ENCODE results near the gene TOR1AIP1.
"Not testable (repeated sequence)": the region's sequence is repeated elsewhere in the genome, so short reads cannot be mapped to it uniquely, and the experiment has no call there.

The TOR1AIP1 gene, protein sequence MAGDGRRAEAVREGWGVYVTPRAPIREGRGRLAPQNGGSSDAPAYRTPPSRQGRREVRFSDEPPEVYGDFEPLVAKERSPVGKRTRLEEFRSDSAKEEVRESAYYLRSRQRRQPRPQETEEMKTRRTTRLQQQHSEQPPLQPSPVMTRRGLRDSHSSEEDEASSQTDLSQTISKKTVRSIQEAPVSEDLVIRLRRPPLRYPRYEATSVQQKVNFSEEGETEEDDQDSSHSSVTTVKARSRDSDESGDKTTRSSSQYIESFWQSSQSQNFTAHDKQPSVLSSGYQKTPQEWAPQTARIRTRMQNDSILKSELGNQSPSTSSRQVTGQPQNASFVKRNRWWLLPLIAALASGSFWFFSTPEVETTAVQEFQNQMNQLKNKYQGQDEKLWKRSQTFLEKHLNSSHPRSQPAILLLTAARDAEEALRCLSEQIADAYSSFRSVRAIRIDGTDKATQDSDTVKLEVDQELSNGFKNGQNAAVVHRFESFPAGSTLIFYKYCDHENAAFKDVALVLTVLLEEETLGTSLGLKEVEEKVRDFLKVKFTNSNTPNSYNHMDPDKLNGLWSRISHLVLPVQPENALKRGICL

DNA sequence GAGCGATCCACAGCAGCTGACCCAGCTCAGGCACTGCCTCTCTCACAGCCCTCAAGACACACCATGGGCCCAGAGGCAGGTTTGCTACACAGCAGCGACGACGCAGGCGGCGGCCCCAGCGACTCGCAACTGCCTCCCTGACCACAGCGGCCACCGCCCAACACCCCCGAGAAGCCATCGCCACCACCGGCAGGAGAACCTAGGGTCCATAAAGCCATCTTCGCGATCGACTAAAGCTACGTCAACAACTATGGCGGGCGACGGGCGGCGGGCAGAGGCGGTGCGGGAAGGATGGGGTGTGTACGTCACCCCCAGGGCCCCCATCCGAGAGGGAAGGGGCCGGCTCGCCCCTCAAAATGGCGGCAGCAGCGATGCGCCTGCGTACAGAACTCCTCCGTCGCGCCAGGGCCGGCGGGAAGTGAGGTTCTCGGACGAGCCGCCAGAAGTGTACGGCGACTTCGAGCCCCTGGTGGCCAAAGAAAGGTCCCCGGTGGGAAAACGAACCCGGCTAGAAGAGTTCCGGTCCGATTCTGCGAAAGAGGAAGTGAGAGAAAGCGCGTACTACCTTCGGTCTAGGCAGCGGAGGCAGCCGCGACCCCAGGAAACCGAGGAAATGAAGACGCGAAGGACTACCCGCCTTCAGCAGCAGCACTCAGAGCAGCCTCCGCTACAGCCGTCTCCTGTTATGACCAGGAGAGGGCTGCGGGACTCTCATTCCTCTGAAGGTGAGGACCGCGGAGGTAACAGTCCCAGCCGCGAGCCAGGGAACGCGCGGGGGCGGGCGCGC, at the start of gene TOR1AIP1:
Gene TOR1AIP1, plus strand, starts transcription at position 33 of the 787 bp plus-strand sequence. Its CDS starts 218 bp downstream, at position 251.
- DNase-seq = peak; percentile 91 to 97

DNA sequence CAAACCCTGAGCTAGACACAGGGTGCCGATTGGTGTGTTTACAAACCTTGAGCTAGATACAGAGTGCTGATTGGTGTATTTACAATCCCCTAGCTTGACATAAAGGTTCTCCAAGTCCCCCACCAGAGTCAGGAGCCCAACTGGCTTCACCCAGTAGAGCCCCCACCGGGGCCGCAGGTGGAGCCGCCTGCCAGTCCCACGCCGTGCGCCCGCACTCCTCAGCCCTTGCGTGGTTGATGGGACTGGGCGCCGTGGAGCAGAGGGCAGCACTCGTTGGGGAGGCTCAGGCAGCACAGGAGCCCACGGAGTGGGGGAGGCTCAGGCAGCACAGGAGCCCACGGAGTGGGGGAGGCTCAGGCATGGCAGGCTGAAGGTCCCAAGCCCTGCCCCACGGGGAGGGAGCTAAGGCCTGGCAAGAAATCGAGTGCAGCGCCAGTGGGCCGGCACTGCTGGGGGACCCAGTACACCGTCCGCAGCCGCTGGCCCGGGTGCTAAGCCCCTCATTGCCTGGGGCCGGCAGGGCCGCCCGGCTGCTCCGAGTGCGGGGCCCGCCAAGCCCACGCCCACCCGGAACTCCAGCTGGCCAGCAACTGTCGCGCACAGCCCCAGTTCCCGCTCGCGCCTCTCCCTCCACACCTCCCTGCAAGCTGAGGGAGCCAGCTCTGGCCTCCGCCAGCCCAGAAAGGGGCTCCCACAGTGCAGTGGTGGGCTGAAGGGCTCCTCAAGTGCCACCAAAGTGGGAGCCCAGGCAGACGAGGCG, 45.2 kb upstream of the TOR1AIP1 start:
- not testable (repeated sequence) for DNase-seq

DNA sequence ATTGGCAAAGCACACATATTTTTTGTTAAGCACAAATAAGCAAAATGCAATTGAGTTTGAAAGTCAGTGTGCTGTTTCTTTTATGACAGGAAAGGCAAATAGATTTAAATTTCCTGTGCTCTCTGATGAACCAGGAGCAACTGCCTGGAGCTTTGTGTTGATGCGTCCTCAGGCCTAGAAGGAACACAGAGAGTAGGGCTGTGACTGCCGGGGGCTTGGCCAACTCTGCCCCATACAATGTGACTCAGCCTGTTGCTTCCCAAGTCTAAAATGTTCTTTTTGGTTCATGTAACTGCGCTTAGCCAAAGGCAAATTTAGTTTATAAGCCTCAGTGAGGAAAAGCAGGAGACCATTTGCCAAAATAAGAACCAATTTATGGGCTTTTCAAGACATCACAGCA, 42.0 kb upstream of the TOR1AIP1 start:
- DNase-seq = no peak

DNA sequence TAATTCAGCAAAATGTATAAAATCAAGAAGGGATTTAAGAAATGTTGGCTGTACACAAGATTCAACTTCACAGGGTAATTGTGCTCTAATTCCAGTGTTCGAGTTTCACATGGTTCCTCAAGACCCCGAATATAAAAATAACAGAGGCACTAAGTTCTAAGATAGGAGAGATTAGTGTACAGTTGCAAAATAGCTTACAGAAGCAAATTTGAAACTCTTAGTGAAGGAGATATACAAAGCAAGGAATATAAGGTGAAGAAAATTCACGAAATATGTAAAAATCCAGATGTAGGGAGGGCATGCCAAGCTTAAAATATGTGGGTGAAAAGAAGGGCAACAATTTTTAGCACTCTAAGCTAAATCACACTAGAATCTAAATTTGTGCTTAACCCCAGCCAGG, 33.9 kb upstream of the TOR1AIP1 start:
- DNase-seq = no peak

DNA sequence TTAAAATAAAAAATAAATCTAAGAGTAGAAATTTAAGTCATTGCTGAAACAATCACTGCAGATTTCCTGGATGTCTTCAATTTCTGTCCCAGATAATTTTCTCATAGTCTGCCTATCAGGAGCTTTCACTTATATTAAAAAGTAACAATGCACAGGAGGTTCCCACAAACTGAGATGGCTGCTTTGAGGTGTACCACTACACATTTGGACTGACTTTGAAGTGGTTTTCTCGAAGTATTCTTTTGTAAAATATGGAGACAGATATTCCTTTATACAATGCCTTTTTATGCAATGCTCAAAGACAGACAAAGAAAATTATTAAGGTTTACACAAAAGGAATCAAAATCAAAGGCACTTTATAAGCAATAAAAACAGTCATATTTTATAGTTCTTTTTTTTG, 29.0 kb upstream of the TOR1AIP1 start:
- no peak for DNase-seq

DNA sequence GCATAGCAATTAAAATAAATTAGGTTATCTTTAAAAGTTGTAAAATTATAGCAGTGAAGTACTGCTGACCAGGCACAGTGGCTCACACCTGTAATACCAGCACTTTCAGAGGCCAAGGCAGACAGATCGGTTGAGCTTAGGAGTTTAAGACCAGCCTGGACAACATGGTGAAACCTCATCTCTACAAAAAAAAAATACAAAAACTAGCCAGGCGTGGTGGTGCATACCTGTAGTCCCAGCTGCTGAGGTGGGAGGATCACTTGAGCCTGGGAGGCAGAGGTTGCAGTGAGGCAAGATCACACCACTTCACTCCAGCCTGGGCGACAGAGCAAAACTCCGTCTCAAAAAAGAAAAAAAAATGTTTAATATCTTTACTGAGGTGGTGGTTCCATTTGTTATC, 26.3 kb upstream of the TOR1AIP1 start:
- not testable (repeated sequence) for DNase-seq

DNA sequence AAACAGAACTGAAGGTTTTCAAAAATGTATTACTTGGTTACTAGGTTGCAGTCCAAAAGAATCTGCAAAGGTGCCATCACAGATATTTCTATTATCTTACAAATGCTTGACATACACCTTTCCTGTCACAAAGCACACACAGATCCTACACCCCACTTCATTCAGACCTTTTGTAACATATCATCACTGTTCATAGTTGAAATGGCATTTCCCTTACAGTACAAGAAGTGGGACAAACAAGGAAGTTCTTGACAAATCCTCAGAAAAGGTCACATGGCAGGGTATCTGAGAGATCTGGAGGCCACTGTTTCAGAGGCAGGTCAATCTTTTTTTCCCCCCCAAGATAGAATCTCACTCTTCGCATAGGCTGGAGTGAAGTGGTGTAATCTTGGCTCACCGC, 25.8 kb upstream of the TOR1AIP1 start:
- no peak for DNase-seq

DNA sequence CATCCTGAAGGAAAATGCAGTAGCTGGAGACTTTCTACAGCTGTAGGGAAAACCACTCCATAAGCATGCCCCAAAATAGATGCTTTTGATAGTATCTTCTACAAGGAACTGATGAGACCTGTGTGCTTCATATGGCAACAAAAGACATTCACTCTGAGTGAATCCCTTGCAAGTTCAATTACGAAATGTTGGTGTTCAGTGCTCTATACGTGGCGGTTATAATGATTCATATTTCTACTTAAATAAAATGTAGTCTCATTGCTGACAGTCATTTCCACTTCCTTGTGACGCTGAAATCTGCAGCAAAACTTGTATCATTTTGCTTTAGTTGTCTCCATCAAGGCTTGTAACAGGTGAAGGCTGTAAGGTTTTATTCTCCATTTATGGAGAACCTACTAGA, 25.1 kb upstream of the TOR1AIP1 start:
- DNase-seq = no peak

DNA sequence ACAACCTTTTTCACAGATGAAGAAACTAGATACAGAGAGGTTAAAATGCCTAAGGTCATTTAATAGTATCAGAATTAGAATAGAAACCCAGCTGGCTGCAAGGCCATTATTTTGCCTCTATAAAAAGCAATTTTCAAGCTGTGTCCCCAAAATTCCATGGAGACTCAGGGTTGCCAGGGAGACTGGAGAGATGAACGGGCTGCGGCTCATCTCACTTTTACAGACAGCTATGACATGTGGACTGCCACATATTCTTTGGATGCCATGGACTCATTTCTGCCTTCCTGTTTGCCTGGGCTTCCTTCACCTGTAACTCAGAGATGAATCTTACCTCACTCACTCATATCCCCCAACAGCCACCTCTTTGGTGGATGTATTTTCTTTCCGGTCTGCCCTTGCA, 21.4 kb upstream of the TOR1AIP1 start:
- no peak for DNase-seq

DNA sequence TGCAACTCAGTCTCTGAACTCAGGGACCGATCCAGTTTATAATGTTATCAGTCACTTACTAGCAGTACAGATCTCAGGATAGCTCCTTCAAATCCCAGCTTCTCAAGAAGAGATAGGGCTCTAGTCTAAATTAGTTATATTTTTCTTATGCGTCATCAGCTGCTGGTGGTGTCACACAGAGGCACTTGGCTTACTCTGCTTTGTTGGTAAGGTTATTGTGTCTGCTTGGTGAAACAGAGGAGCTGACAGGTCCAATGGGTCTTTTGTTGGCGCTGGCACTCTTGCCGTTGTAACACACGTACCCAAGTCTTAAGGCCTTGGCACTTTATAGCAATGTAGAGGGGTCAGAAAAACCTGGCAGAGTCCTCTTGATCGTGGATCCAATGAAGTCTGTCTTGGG, 16.7 kb upstream of the TOR1AIP1 start:
- DNase-seq = no peak

DNA sequence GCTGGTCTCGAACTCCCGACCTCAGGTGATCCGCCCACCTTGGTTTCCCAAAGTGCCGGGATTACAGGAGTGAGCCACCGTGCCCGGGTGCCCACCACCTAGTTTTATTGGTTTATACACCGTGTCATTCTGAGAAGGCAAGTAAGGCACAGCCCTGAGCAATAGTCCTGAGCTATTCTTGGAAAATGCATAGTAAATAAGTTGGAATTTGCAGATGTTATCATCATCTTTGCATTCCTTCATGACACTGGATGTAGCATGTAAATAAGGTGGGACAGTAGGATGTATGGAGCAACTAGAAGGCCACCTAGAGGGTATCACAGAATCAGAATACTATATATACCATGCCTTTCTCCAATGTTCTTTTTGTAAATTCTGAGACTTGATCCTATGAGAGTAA, 15.5 kb upstream of the TOR1AIP1 start:
- DNase-seq = no peak

DNA sequence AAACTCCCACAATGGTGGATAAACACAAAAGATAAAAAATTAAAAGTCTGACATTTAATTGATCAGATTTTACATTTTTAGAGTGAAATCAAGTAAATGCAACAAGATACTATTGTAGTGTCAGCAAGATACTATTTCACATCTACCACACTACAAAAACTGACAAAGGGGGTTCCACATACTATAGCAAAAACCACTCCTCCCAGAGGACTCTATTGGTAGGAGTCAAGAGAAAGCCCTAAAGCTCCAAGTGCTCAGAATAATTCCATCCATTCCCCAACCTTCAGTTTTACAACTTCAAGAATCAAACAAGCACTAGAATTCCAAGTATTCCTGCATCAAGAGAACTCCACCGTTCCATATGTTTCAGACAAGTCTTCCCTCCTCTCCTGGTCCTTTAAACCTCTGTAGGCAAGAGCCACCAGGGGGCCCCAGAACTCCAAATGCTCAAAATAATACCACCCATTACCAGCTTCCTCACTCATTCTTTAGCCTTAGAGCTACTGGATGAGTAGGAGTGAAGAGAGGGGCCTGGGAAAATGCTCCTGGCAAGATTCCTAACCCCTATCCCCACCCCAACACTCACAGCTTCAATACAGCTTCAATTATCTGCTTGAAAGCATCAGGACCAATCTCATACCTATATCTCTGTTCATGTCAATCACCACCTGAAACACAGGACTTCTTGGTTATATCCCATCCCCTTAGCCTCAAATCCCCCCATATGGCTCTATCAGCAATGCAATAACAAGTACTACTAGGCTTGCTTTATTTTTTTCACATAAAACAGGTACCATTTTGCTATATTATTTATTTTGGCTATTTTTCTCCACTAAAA, 14.4 kb upstream of the TOR1AIP1 start:
- peak in 1 of 2 donors; percentile 76 for DNase-seq

DNA sequence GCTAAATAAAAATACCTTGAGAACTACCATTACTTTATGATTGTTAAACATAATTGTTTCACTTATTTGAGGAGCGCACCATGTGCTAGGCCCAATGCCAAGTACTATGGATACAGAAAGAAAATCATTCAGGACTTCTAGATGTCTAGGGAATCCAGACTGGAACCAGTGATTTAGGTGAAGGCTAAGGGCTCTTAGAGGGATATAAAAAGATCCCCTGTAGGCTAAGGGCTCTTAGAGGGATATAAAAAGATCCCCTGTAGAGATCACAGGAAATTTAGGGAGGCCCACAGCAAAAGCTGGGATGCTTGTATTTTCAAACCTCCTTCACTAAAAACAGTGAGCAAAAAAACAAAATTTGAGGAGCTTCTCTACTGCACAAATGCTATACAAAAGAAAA, 11.2 kb upstream of the TOR1AIP1 start:
- DNase-seq = no peak

DNA sequence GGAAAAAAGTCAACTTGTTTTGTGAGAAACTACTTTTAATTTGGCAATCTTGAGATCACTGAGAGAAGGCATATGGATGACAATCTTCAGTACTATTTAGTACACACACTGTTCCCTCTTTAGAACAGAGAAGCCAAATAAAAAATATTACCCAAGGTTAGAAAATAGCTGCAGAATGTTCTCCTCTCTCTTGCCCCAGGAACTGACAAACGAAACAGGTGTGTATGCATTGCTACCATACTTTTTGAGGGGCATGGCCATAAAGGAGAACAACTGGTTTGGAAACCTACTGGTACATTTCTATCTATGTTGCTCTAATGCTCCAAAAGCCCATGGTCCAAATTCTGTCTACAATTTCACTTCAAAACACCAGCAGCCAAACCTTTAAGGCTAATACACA, 10.1 kb upstream of the TOR1AIP1 start:
- no peak for DNase-seq

DNA sequence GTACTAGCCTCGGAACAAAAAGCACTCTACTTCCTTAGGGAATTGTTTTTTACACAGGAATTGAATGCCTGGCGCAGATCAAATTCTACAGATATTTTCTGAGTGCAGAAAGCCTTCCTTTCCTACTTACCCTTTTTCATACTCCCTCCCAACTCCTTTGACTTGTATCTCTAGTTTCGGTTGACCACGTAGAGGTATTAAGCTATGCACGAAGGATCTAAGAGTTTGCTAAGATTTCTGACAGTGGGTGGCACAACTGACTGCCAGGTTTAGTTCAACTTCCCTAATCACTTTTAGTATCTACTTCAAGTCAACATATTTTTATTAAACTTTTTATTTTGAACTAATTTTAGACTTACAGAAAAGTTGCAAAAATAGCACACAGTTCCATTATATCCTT, 9.5 kb upstream of the TOR1AIP1 start:
- no peak for DNase-seq

DNA sequence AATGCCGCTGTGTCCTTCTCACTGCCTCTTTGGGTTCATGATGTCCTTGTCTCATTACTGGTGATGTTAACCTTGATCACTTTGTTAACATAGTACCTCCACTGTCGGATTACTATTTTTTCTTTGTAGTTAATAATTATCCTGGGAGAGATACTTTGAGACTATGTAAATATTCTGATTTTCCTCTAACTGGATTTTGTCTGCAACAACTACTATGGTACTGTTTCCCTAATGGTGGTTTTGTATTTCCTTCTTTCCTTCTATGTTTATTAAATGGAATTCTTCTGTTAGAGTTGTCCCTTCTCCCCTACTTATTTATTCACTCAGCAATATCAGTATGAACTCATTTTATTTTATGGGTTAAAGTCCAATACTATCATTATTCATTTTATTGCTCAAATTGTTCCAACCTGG, 8.6 kb upstream of the TOR1AIP1 start:
- DNase-seq = no peak

DNA sequence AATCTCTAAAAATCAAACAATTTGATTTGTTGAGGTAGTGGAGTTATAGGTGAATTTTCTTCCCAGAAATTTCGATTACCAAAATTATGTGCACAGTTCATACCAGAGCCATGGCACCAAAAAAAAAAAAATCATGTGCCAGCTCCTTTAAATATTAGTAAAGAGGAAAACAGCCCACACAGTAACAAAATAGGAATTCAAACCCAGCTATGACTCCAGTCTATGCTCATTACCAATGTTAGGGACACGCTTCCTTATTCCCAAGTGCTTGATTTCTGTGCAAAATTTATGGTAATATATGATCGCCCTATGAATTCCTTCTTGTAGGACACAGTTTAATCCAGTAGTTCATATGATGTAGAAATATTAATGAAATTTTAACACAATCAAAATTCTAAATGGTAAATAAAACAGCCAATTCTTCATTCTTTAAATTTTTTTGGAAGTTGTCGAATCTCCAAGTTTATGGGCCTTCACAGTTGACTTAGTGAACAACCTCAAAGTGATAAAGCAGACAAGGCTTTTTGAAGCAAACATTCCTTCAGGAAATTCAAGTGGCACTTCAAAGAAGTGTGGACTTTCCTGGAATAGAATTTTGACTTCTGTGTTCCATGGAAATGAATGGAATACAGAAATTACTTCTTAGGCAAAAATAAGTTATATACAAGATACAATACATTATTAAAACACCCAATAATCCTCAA, 6.3 kb upstream of the TOR1AIP1 start:
- no peak for DNase-seq

DNA sequence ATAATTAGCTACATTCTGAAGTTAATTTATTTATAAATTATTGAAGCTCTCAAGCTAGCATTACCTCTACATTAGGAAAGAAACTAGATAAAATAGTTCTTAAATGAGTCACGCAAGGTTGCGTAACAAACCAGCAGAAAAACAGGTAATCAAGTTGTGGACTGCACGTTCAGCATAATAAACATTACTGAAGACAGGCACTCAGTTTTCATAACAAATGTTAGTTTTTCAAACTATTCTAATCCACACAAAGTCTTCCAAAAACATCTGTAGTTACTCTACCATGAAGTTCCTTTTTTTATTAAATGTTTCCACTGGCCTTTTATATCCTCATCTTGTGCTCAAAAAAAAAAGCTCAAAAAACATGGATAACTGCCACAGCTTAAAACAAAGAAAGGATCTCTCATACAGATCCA, 5.8 kb upstream of the TOR1AIP1 start:
- no peak for DNase-seq

DNA sequence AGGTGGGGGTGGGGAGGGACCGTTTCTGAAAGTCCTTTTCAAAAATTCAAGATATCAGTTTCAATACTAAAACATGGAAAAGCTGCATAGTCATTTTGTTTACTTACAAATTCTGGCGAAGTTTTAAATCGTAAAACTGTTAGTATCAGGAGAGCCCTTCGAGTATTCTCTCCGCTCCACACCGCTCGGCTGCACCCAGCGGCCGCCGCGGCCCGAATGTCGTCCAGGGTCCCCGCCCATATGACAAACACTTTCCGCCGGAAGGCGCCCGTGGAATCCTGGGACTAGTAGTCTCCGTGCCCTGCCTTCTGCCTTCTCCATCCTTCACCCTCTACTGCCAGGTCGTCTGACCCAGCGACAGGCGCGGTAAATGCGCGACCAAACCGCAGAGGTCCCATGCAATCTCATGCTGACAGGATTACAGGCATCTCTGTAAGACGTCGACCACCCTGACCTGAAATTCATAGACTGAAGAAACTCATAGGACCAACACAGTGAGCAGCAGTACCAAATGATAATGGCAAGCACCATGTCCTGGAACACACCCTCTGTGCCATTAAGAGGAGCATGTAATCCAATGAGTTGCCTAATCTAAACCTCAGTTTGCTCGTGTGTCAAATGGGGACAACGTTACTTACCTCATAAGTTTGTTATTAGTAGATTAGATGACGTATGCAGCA, 4.4 kb upstream of the TOR1AIP1 start, which contains the start of gene TOR1AIP2:
Gene TOR1AIP2, minus strand, starts transcription at position 218 of the 680 bp plus-strand sequence. CDS start 25,138 bp downstream, outside the sequence.
- peak; percentile 56 to 68 for DNase-seq

DNA sequence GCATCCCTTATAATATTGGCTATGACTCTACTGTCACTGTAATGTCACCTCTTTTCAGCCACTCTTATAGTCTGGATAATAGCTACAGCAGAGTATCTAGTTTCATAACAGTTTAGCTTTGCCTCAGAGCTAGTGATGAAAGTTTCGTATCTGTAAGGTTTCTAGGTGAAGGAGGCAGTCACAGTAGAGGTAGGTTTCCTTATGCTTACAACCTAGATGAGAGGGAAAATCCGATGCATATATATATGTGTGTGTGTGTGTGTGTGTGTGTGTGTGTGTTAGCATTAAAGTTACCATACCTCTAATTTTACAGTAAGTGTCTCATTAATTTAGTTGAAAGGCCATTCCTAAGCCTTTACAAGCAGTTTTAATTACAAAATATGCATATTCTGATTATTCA, 2.3 kb upstream of the TOR1AIP1 start:
- DNase-seq = no peak
